WTC11 (cell line): ENCODE results near the gene CACTIN. TPM values are rescaled to one million over a fixed set of nuclear protein-coding genes. Genes with fewer than 3 reads are reported as not detected.
"Not testable (repeated sequence)": the region's sequence is repeated elsewhere in the genome, so short reads cannot be mapped to it uniquely, and the experiment has no call there.

Experiments
- ATAC-seq: fragments of 200-7000 bp; cut with Tn5 transposase; 2 replicates; pipeline ENCODE4 v1.10.0; 2021; ENCODE audit warnings: mild to moderate bottlenecking, moderate library complexity
- CTCF ChIA-PET: fragments of 300-600 bp; sonication (Branson Sonifier 250); formaldehyde crosslinking; loops from one replicate; lab custom pipeline; 2021; ENCODE audit warnings: antibody characterized with exemption; lab: Charles Lee
- POLR2A ChIA-PET: fragments of 350-600 bp; sonication (Branson Sonifier 250); formaldehyde crosslinking; loops from one replicate; lab custom pipeline; 2021; ENCODE audit warnings: antibody characterized with exemption; lab: Charles Lee
- DNase-seq: peaks from one replicate; pipeline ENCODE4 v3.0.0; 2021; ENCODE audit warnings: low spot score
- H3K27ac Mint-ChIP-seq: 2 replicates; pipeline ENCODE4 v1.8.0; 2021; ENCODE audit warnings: mixed read lengths
- H3K27me3 Mint-ChIP-seq: 2 replicates; pipeline ENCODE4 v1.8.0; 2021; ENCODE audit warnings: low read depth, mild to moderate bottlenecking, moderate library complexity, mixed read lengths
- H3K36me3 Mint-ChIP-seq: 2 replicates; pipeline ENCODE4 v1.8.0; 2021; ENCODE audit warnings: mixed read lengths
- H3K4me1 Mint-ChIP-seq: 2 replicates; pipeline ENCODE4 v1.8.0; 2022; ENCODE audit warnings: mixed read lengths
- H3K4me3 Mint-ChIP-seq: 2 replicates; pipeline ENCODE4 v1.8.0; 2021; ENCODE audit warnings: mild to moderate bottlenecking, moderate library complexity, mixed read lengths
- H3K9me3 Mint-ChIP-seq: 2 replicates; pipeline ENCODE4 v1.8.0; 2021; ENCODE audit warnings: mixed read lengths
- CTCF ChIP-seq: fragments of 200-600 bp; IDR thresholded peaks from 2 replicates; pipeline ENCODE4 v1.8.0; 2022; ENCODE audit warnings: antibody characterized with exemption
- E2F5 ChIP-seq: sonication (generic); formaldehyde crosslinking; IDR thresholded peaks from 2 replicates; pipeline ENCODE4 v1.8.1; 2022; ENCODE audit warnings: mild to moderate bottlenecking, moderate library complexity, missing genetic modification reagents
- ESRRA ChIP-seq: sonication (generic); formaldehyde crosslinking; IDR thresholded peaks from 2 replicates; pipeline ENCODE4 v1.8.1; 2022; ENCODE audit warnings: mild to moderate bottlenecking, missing genetic modification reagents, borderline replicate concordance
- FOXJ3 ChIP-seq: sonication (generic); formaldehyde crosslinking; IDR thresholded peaks from 2 replicates; pipeline ENCODE4 v1.9.0; 2021; ENCODE audit warnings: missing genetic modification reagents, mild to moderate bottlenecking, borderline replicate concordance
- NFYB ChIP-seq: sonication (generic); formaldehyde crosslinking; conservative IDR thresholded peaks from 2 replicates; pipeline ENCODE4 v1.8.0; 2022; ENCODE audit warnings: low read depth, missing genetic modification reagents
- TEAD4 ChIP-seq: sonication (generic); formaldehyde crosslinking; IDR thresholded peaks from 2 replicates; pipeline ENCODE4 v1.8.0; 2022; ENCODE audit warnings: mild to moderate bottlenecking, missing genetic modification reagents
- ZBTB43 ChIP-seq: sonication (generic); formaldehyde crosslinking; IDR thresholded peaks from 2 replicates; pipeline ENCODE4 v1.8.1; 2023; ENCODE audit warnings: mild to moderate bottlenecking, missing genetic modification reagents
- ZNF423 ChIP-seq: fragments of 250-450 bp; sonication (Bioruptor Pico); IDR thresholded peaks from 2 replicates; pipeline ENCODE4 v2.1.2; 2022; ENCODE audit warnings: mild to moderate bottlenecking, moderate library complexity
- total RNA-seq: library from RNA; stranded (reverse); gene quantifications from 3 replicates; pipeline ENCODE4 v1.2.3, GENCODE V29; 2021

The CACTIN gene
- total RNA-seq, 1 experiment from 2014 or later, result 42.2 TPM

- ATAC-seq, result peak; percentile 31
- POLR2A ChIA-PET, result interaction anchor here (1.0 kb wide), 1 partner anchor 9 kb away, joined by 3 read pairs; no protein-coding TSS in a partner anchor
- Mint-ChIP-seq H3K27ac (no peak within 1 kb of the TSS), H3K27me3 (peaks cover 55% of the 10 kb centered on the region), H3K4me3 (peak within 1 kb of the TSS; percentile 49), H3K36me3 (0 out of 2 replicates have a peak, but pooled peaks cover 2% of the 10 kb centered on the region), H3K9me3 (peaks cover 4% of the 10 kb centered on the region), H3K4me1 (no peaks in the 10 kb centered on the region)
- peak; percentile 44 for DNase-seq
- TF ChIP-seq ESRRA (CRISPR knock-in tag), result no peak
- TF ChIP-seq ZNF423 (CRISPR knock-in tag), result peak; percentile 70; the same call in 1 of the 2 replicates
- CTCF ChIA-PET, result interaction anchor here (0.5 to 3.8 kb wide), 17 partner anchors 8 to 402 kb away, joined by 3 to 44 read pairs (median 4); partner anchors contain the start of gene HMG20B
Measured at GRCh38 chr19:3585301-3586126, 41.1 kb downstream of the CACTIN start, which contains the start of gene GIPC3. TSS of gene GIPC3 (plus strand) at chr19:3585478. CDS start at chr19:3585598, 120 bp downstream.

GRCh38 chr19:3584036-3584802, 42.4 kb downstream of the CACTIN start:
- H3K27ac Mint-ChIP-seq, ATAC-seq, H3K36me3 Mint-ChIP-seq, H3K9me3 Mint-ChIP-seq, H3K4me1 Mint-ChIP-seq, DNase-seq: not testable (repeated sequence)
- H3K27me3 Mint-ChIP-seq, result peaks cover 65% of the 10 kb centered on the region
- CTCF ChIA-PET, result interaction anchor here (1.2 to 3.8 kb wide), 7 partner anchors 7 to 70 kb away, joined by 3 to 44 read pairs (median 5); no protein-coding TSS in a partner anchor
- POLR2A ChIA-PET, result interaction anchor here (0.6 kb wide), 1 partner anchor 115 kb away, joined by 3 read pairs; no protein-coding TSS in a partner anchor
- H3K4me3 Mint-ChIP-seq, result 0 out of 2 replicates have a peak overlapping the region, but pooled peaks have one; percentile 14

GRCh38 chr19:3581792-3582191, 44.8 kb downstream of the CACTIN start:
- CTCF ChIA-PET, result interaction anchor here (0.5 to 1.6 kb wide), 2 partner anchors 8 to 1821 kb away, joined by 3 to 6 read pairs; no protein-coding TSS in a partner anchor
- DNase-seq, POLR2A ChIA-PET, H3K4me3 Mint-ChIP-seq, H3K27ac Mint-ChIP-seq, H3K4me1 Mint-ChIP-seq, ATAC-seq, H3K9me3 Mint-ChIP-seq, H3K36me3 Mint-ChIP-seq: not testable (repeated sequence)
- H3K27me3 Mint-ChIP-seq, result peaks cover 60% of the 10 kb centered on the region

GRCh38 chr19:3580156-3580934, 46.2 kb downstream of the CACTIN start:
- POLR2A ChIA-PET, result no interaction called here
- ATAC-seq, result no peak

More at GRCh38 chr19:3580156-3580934, 46.2 kb downstream of the CACTIN start:
- CTCF ChIA-PET, result interaction anchor here (0.9 kb wide), 1 partner anchor 32 kb away, joined by 3 read pairs; no protein-coding TSS in a partner anchor
- Mint-ChIP-seq H3K27me3 (peaks cover 47% of the 10 kb centered on the region), H3K4me3 (no peak overlapping the region), H3K9me3 (no peaks in the 10 kb centered on the region)
- TF ChIP-seq ZBTB43 (CRISPR knock-in tag) (no peak), E2F5 (no peak), NFYB (CRISPR knock-in tag) (no peak), TEAD4 (no peak), FOXJ3 (CRISPR knock-in tag) (no peak), CTCF (no peak)
- TF ChIP-seq, all 79 proteins: peak for 0
- H3K27ac Mint-ChIP-seq, result no peak overlapping the region
- DNase-seq, result no peak
- peaks cover 2% of the 10 kb centered on the region for H3K36me3 Mint-ChIP-seq
- H3K4me1 Mint-ChIP-seq, result peaks cover 9% of the 10 kb centered on the region
